GM12892 (cell line): ENCODE data around the gene PRDX5.

Experiments used
- DNase-seq: peaks from one replicate; pipeline ENCODE4 v3.0.0; 2011; ENCODE audit not compliant: insufficient read length
- FAIRE-seq: peaks from 2 replicates; lab custom pipeline; 2011; peaks lifted over from hg19 to GRCh38; lab: Jason Lieb, UNC
- POLR2A ChIP-seq: IDR thresholded peaks from 2 replicates; pipeline ENCODE4 v1.6.1; 2011; ENCODE audit warnings: low read depth, low read length, control low read depth
- POLR2AphosphoS5 ChIP-seq: IDR thresholded peaks from 2 replicates; pipeline ENCODE4 v1.6.1; 2011; ENCODE audit warnings: low read depth, low read length, control low read depth
- TAF1 ChIP-seq: IDR thresholded peaks from 2 replicates; pipeline ENCODE4 v1.6.1; 2011; ENCODE audit warnings: low read depth, mild to moderate bottlenecking, control low read depth, low read length, borderline replicate concordance

PRDX5 gene

GRCh38 chr11:64364911-64365310, 47.0 kb downstream of the PRDX5 start:
- DNase-seq = no peak
- no peak for FAIRE-seq
- TF ChIP-seq POLR2AphosphoS5 (no peak), POLR2A (no peak), TAF1 (no peak)

- no peak for DNase-seq
- no peak for FAIRE-seq
- TF ChIP-seq POLR2AphosphoS5 (no peak), TAF1 (no peak), POLR2A (no peak)
Measured at GRCh38 chr11:64366751-64367150, 48.8 kb downstream of the PRDX5 start.

- FAIRE-seq = no peak
- no peak for TF ChIP-seq TAF1
- DNase-seq = no peak
Measured at GRCh38 chr11:64367931-64368672, 50.2 kb downstream of the PRDX5 start.

- no peak for DNase-seq
- TF ChIP-seq POLR2A (no peak), TAF1 (no peak), POLR2AphosphoS5 (no peak)
- FAIRE-seq = no peak
Measured at GRCh38 chr11:64368673-64369074, 50.8 kb downstream of the PRDX5 start.

GRCh38 chr11:64369440-64370421, 51.8 kb downstream of the PRDX5 start:
- no peak for TF ChIP-seq POLR2A
- no peak for TF ChIP-seq TAF1
- TF ChIP-seq POLR2AphosphoS5 = no peak
- DNase-seq (peak; percentile 25), FAIRE-seq (no peak)

GRCh38 chr11:64371201-64371600, 53.3 kb downstream of the PRDX5 start:
- FAIRE-seq (no peak), DNase-seq (peak; percentile 31)
- no peak for TF ChIP-seq TAF1
- no peak for TF ChIP-seq POLR2A
